Nucleus accumbens (tissue), 56 donors: ENCODE measurements around the gene ELFN1.

ENCODE experiments used
- DNase-seq, 56 donors: peaks; one replicate each; lab custom pipeline; 2025; lab: John Stamatoyannopoulos, UW

The ELFN1 gene

DNA sequence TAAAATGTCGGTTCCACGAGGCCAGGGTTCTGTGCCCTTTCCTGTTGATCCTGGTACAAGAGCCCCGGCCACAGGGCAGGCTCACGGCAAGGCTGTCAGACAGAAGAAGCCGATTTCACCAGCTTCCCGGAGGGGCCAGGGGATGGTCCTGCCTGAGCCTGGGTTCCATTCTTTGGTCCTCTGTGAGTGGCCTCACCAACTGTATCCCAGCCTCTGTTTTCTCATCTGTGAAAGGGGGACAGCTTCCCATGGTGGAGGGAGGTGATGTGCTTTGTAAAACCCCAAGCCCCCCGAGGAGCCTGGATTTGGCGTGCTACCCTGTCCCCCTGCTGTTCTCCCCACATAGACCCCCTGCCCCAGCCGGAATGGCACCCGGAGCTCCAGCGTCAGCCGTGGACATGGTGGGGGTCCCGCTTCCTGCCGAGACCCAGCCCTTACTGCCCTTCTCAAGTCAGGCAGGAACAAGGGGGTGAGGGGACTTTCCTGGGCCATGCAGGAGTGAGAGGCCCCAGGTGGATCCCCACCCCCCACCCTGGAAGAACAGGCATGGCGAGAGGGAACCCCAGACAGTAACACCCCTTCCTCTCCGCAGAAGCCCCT, 28.3 kb upstream of the ELFN1 start:
- DNase-seq, result no peak

DNA sequence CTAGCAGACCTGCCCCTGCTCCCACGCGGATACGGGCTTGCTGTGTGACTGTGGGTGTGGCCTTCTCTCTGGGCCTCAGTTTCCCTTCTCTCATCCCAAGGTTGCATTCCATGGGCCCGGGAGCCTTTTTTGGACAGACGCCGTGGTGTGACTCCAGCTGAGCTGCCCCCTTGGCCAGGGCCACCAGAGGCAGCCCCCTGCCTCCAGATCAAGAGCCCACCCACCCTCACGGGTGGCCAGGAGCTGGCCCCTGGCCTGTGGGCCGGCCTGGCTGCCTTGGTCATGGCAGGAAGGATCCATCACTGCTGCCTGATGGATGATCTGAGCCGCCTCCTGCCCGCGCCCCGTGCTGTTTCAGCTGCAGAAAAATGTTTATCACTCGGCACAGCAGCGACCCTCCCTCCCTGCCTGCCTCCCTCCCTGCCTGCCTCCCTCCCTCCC, 27.8 kb upstream of the ELFN1 start:
- no peak for DNase-seq

DNA sequence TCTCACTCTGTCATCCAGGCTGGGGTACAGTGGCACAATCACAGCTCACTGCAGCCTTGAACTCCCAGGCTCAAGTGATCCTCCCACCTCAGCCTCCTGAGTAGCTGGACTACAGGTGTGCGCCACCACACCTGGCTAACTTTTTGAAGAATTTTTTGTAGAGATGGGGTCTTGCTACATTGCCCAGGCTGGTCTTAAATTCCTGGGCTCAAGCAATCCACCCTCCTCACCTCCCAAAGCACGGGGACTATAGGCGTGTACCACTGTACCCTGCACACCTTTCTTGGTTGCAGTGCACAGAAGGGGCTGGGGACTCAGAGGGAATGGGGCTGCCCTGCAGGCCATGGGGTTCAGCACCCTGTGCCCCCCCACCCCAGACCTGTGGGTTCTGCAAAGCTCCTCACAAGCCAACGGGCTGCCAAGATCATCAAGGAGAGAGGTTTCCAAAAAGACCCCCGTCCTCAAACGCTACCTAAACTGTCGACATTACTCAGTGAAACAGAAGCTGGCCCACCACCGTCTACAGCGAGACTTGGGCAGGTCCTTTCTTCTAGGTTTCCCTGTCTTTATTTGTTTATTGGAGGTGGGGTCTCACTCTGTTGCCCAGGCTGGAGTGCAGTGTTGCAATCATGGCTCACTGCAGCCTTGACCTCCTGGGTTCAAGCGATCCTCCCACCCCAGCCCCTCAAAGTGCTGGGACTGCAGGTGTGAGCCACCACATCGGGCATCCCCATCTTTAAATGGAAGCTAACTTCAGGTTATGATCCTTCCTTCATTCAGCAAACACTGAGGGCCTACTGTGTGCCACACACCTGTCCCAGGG, 26.6 kb upstream of the ELFN1 start:
- DNase-seq, result no peak

DNA sequence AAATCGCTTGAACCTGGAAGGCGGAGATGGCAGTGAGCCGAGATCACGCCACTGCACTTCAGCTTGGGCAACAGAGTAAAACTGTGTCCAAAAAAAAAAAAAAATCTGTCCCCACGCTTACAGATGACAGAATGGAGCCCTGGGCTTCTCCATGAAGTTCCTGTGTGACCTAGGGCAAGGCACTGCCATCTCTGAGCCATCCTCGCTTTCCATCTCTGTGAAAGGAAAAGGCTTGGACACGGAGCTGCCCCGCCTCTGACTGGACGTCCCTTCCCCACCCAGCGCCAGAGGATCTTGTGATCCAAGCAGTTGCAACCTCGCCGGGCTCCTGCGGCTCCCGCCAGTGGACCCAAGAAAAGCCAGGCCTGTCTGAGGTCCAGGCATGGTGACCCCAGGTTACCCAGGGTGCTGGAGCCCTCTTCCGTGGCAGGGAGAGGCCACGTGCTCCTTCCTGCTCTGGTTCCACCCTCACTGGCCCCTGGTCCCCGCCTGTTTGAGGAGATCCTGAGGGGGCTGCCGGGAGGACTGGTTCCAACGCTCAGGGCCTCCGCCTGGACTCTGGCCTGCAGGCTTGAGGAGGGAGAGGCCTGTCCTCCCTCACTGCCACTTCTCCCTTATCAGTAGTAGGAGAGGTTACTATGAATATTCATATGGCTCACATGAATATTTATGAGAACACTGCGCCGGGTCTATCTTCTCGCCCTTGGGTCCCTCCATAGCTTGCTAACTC, 25.6 kb upstream of the ELFN1 start:
- DNase-seq, result no peak

DNA sequence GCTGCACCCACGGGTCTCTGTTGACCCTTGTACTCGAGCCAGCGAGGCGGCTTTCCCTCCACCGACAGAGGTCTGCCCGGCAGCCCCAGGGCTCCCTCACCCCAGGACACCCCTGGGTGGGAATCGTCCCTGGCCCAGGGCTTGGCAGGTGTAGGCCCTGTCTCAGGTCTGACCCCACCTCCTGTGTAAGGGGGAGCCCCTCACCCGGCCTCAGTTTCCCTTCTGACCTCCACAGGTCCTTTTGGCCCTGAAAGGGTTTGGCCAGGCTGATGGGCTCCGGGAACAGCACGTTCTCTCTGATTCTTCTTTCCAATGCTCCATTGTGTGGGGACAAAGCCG, 25.0 kb upstream of the ELFN1 start:
- DNase-seq, result no peak

DNA sequence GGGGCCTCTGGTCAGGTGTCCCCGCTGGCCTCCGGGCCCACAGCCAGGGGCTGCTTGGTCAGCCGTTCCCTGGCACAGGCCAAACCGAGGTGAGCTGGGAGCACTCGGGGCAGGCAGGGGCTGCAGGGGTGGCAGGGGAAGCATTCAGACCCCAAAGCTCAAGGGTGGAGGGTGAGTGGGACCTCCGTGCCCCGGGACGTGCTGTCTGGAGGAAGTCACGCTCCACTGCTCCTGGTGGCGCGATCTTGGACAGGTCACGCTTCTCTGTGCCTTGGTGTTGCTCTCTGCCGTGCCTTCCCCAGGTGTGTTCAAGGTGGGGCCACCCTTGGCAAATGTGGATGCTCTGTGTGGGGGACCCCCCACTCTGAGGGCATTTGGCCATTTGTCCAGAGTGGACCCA, 24.6 kb upstream of the ELFN1 start:
- no peak for DNase-seq

DNA sequence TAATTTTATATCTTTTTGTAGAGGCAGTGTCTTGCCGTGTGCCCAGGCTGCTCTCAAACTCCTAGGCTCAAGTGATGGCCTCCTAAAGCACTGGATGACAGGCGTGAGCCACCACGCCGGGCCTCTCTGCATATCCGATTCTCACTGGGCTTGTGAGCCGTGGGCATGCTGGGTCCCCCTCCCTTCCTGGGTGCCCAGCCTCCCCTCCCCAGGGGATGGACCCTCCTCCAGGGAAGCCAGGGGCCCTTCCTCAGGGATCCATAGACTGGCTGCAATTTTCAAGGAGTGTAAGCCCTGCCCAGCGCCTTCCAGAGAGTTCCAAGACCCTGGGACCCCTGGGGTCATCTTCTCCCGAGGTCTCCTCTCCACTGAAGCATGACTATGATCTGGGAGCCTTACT, 23.7 kb upstream of the ELFN1 start:
- no peak for DNase-seq

DNA sequence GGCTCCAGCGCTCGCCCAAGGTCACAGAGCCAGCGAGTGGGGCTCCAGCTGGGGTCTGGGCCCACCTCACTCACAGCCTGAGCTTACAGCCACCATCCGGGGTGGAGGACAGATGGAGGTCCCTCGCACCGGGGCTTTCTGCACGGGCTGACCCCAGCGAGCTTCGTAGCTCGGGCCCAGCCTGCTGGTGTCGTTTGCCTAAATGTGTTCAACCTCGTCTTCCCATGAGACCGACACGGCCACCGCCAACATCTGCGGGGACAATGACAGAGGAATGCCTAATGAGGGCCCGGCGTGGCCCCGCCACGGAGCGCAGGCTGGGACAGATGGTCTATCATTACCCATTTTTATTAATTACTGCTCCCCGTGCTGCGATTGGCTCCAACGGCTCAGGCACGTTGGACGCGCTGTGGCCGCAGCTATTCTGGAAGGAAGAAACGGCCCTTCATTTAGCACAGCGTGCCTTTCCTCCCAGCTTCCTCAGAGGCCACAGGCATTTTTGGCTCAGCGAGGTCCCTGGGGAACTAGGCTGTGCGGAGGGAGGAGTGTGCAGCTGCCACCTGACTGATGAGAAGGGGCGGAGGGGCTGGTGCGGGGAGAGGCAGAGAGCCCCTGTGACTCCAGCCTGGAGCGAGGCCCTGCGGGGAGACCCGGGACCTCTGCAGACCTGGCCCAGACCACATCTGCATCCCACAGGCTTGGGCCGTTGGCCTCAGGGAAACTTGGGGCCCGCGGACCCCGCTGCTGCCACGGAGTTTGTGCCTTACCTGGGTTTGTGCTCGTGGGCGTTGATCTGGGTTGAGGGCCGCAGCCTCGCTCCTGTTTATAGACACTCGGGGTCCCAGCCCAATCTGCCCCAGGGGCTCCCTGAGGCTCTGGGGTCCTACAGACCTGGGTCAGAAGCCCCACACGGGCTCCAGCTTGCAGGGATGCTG, 22.9 kb upstream of the ELFN1 start:
- DNase-seq, result no peak

DNA sequence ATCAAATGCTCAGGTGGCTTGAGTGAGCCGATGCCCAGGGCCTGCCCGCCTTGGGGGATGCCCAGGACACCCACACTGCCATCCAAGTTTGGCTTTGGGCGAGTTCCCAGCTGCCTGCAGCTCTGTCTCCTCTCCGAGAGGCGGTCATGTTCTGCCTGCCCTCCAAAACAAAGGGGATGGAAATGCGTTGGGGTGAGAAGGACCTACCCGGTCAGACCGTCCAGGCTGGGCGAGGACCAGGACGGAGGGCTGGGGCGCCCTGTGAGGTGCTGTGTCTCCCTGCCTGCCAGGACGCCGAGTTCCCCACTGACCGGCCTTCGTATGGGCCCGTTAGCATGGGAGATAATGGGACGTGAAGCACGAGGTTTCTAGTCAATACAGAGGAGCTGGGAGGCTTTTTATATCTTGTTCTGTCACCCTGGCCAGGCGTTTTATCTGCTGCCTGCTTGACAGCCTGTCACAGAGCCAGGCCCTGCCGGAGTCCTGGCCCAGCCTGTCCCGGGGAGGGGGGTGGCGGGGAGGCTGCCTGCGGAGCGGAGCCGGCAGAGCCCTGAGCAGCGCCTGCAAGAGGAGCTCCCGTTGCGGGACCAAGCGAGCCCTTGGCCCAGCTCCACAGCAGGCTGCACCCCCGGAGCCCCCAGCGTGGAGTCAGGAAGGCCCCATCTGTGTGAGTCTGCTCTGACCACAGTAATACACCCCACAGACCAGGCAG, 22.0 kb upstream of the ELFN1 start:
- DNase-seq, result peak in 7 of 56 donors; percentile 6 to 45 (median 11)

DNA sequence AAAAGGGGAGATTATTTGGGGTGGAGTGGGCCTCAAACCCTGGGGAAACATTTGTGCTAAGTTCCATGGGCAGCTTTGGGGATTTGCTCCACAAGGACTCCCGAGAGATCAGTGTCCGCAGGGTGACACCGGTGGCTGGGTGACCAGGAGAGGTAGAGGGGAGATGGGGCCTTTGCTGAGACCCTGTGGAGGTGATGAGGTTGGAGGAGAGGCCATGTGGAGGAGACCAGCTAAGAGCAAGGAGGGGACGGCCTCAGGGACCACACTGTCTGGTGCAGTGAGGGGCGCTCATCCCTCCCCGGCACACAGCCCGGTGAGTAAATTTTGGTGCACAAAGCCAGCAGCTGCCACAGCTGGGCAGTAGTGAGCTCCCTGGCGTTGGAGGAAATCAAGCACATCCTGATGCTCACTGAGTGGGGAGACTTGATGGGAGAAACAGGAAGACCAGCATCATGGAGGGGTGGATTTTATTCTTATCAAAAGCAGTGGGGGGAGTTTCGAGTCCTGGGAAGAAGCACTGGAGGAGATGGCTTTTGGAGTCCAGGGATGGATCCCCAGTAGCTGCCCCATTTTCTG, 20.2 kb upstream of the ELFN1 start:
- no peak for DNase-seq

DNA sequence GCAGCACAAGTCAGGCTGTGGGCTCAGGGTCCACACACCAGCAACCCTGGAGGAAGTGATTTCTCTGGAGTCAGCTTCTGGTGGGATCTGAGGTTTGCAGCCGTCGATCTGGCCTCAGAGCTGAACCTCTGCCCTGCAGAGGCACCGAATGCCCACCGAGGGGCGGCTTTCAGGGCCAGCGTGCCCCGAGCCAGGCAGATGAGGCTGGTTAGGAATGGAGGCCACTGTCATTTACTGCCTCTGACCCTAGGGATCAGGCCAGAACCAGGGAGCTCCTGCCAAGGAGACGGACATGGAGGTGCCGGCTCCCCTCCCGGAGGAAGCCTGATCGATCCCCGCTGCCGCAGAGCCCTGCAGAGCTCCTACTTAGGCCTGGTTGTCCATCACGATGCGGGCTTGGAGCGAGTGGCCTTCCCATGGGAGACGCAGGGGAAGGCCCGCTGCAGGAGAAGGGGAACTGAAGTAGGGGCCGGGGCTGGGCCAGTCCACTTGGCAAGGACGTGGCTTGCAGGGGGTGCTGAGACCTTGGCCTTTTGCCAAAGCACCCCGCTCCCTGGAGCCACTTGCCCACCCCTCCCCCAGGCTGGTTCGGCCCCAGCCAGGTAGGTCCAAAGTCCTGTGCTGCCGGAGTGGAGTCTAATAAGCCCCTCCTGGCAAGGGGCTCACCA, 19.6 kb upstream of the ELFN1 start:
- no peak for DNase-seq

DNA sequence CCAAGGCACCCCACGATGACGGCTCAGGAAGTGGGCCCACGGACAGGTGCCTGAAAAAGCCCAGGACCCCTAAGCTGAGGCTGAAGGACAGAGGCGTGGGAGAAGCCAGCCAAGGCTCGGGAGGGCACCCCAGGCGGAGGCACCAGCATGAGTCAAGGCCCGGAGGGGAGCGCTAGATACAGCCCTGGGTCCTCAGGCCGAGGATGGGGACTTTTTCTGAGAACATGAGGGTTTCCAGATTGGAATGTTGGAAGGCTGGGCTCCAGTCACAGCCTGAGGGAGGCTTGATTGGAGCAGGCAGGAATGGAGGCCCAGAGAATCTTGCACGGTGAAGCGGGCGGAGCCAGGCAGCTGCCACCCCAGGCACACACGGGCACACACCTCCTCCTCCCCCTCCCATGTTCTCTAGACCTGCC, 19.0 kb upstream of the ELFN1 start:
- DNase-seq, result no peak

DNA sequence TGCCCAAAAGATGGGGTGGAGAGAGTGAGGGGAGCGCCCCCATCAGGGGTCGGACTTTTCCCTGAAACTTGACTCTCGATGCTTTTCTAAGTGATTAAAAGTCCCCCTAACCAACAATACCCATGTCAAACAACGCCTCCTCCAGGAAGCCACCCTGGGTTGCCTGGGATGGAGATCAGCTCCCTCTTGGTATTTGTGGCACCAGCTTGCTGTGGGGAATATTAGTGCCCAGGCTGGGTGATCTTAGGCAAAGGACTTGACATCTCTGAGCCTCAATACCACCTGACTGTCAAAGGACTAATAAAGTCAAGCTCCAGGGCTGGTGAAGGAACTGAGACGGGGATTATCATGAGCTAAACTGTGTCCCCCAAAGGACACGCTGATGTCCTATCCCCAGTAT, 18.2 kb upstream of the ELFN1 start:
- no peak for DNase-seq

DNA sequence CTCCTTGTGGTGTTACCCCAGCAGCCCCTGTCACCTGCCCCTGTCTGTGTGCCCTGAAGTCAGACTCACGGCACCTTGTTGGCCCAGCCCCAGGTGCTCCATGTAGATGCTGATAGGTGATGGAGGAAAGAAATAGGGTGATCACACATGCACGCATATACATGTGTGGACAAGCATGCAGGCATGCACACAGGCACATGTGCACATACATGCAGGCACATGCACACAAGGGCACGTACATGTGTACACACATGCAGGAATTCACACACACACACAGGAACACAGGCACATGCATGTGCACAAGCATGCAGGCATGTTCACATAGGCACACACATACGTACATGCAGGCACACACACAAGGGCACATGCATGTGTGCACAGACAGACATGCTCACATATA, 16.6 kb upstream of the ELFN1 start:
- DNase-seq, result no peak

DNA sequence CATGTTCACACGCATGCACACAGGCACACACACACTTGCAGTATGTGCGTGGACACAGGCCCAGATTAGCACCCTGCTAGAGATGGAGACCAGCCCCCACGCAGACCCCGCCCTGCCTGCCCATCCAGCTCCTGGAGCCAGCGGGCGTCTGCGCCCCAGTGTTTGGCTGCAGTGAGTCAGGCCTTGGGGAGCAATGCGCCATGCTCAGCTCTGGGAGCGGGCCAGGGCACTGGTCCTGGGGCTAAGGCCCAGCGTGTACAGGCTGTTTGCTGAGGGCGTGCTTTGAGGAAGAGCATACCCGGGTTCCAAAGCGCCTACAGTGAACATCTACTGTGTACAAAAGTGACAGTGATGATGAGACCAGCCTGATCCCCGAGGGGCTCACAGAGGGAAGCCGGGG, 16.0 kb upstream of the ELFN1 start:
- DNase-seq, result no peak

DNA sequence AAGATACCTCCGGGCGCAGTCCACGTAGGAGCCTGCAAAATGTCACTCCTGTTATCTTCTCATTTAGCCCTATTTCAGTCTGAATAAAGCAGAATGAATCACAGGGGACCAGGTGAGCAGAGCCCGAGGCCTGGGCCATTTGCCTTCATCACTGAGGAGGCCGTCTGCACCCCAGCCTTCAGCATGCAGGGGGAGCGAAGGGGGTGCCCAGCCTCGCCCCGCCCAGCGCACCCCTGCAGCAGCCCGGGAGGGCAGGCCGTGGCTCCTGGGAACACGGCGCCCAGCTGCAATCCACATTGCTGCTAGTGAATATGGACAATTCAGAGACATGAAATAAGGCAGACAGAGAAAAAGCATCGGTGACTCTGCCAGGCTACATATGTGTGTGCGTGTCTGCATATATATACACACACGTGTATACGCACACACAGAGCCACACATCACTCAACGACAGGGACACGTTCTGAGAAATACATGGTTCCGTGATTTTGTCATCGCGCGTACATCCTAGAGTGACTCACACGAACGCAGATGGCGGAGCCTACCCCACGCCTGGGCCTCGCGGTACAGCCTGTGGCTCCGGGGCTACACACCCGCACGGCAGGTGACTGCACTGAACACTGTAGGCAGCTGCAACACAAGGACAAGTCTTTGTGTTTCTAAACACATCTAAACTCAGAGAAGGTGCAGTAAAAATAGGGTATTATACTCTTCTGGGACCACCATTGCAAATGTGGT, 15.2 kb upstream of the ELFN1 start:
- DNase-seq, result no peak

DNA sequence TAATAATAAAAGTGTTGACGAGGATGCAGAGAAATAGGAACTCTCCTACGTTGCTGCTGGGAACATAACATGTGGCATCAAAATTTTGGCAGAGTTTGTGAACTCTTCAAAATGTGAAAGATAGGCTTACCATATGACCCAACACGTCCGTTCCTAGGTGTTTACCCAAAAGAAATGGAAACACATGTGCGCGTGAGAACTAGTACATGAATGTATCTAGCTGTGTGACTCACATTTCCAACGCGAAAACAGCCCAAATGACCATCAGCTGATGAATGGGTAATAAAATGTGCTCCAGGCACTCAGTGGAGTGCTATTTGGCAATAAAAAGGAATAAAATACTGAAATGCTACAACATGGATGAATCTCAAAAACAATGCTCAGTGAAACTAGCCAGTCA, 10.4 kb upstream of the ELFN1 start:
- DNase-seq, result no peak

DNA sequence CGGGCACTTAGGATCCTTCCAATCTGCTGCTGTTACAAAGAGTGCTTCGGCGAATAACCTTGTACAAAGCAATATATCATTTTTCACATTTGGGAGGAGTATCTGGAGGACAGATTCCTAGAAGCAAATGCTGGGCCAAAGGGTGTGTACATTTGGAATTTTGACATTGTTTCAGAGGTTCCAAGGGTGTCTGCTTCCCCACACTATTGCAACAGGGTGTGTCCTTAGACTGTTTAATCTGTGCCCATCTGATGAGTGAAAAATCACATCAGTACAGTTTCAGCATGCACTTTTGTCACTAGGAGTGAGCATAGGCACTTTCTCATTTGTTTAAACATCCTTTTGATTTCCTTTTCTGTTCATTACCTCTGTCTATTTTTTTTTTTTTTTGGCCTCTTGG, 8.6 kb upstream of the ELFN1 start:
- no peak for DNase-seq
